ENCODE results near the gene CBLN3. TPM values are rescaled to one million over a fixed set of nuclear protein-coding genes. Genes with fewer than 3 reads are reported as not detected.

Gene CBLN3
- total and polyA plus RNA-seq, 9 of the 15 experiments (the other 6 are each of a cell fraction or from before 2014, with no cell fraction given), result 0.05 to 0.59 (median 0.26) TPM; not detected in 1

GRCh38 chr14:24389226-24389848 is 40.1 kb downstream of the CBLN3 start (continued):
- TF ChIP-seq CUX1 (CRISPR knock-in tag; IDR thresholded peaks at IDR 0.05), result no peak
- TF ChIP-seq SMARCB1 (IDR thresholded peaks at IDR 0.05; ENCODE audit: insufficient read length, low read depth), result no peak
- TF ChIP-seq ZNF239 (CRISPR knock-in tag; IDR thresholded peaks at IDR 0.05), result no peak
- no peak for TF ChIP-seq MCM3 (IDR thresholded peaks at IDR 0.05)
- no peak for TF ChIP-seq ZNF311 (CRISPR knock-in tag; IDR thresholded peaks at IDR 0.05)
- no peak for TF ChIP-seq ZBTB2 (IDR thresholded peaks at IDR 0.05)
- TF ChIP-seq COPS2 (conservative IDR thresholded peaks at IDR 0.05), result no peak
- TF ChIP-seq CBFA2T2 (conservative IDR thresholded peaks at IDR 0.05), result 0 out of 2 replicates have a peak, but pooled peaks have one; percentile 10
- TF ChIP-seq STAT5A (IDR thresholded peaks at IDR 0.05; ENCODE audit: borderline replicate concordance, low read length), result no peak
- TF ChIP-seq NR4A1 (CRISPR knock-in tag; IDR thresholded peaks at IDR 0.05), result no peak
- TF ChIP-seq NR4A1 (tag; IDR thresholded peaks at IDR 0.05), result no peak
- peak; percentile 86 for TF ChIP-seq USF2 (CRISPR knock-in tag; IDR thresholded peaks at IDR 0.05)
- no peak for TF ChIP-seq TEAD4 (IDR thresholded peaks at IDR 0.05; ENCODE audit: low read length)
- TF ChIP-seq TEAD4 (CRISPR knock-in tag; IDR thresholded peaks at IDR 0.05; ENCODE audit: borderline replicate concordance), result no peak
- TF ChIP-seq DPF2 (IDR thresholded peaks at IDR 0.05), result no peak
- no peak for TF ChIP-seq NCOR1 (IDR thresholded peaks at IDR 0.05)
- no peak for TF ChIP-seq FIP1L1 (IDR thresholded peaks at IDR 0.05; ENCODE audit: low read depth, low read length, poor library complexity, severe bottlenecking)
- no peak for TF ChIP-seq ZNF263 (CRISPR knock-in tag; IDR thresholded peaks at IDR 0.05; ENCODE audit: borderline replicate concordance)
- no peak for TF ChIP-seq NELFE (IDR thresholded peaks at IDR 0.05; ENCODE audit: insufficient read depth, insufficient read length)
- TF ChIP-seq ZBTB9 (CRISPR knock-in tag; IDR thresholded peaks at IDR 0.05), result no peak
- TF ChIP-seq TCF7L2 (IDR thresholded peaks at IDR 0.05; ENCODE audit: low read depth, low read length), result no peak
- no peak for TF ChIP-seq MXI1 (IDR thresholded peaks at IDR 0.05; ENCODE audit: low read depth, low read length)
- no peak for TF ChIP-seq ELF2 (CRISPR knock-in tag; IDR thresholded peaks at IDR 0.05)
